Activated T-cell treated with anti-CD3 and anti-CD28 coated beads for 1 hour (primary cell): ENCODE measurements around the gene PPP1R7.
"Not testable (repeated sequence)": the region's sequence is repeated elsewhere in the genome, so short reads cannot be mapped to it uniquely, and the experiment has no call there.

ENCODE experiments used
- DNase-seq: peaks from one replicate; pipeline ENCODE4 v3.0.0-alpha.2; 2020; ENCODE audit warnings: low read depth

PPP1R7 gene

GRCh38 chr2:241197246-241197645 is 47.0 kb downstream of the PPP1R7 start:
- not testable (repeated sequence) for DNase-seq

- no peak for DNase-seq
Observed at GRCh38 chr2:241197947-241198346, 47.7 kb downstream of the PPP1R7 start.

GRCh38 chr2:241198381-241199279 is 48.4 kb downstream of the PPP1R7 start:
- DNase-seq: no peak

GRCh38 chr2:241199286-241199685 is 49.0 kb downstream of the PPP1R7 start:
- no peak for DNase-seq

- DNase-seq: no peak
Observed at GRCh38 chr2:241199897-241200821, 49.9 kb downstream of the PPP1R7 start.

- DNase-seq: no peak
Observed at GRCh38 chr2:241200822-241201395, 50.6 kb downstream of the PPP1R7 start.

GRCh38 chr2:241201445-241202267 is 51.4 kb downstream of the PPP1R7 start:
- no peak for DNase-seq

- DNase-seq: no peak
Observed at GRCh38 chr2:241202268-241202585, 52.0 kb downstream of the PPP1R7 start.

GRCh38 chr2:241202681-241203080 is 52.4 kb downstream of the PPP1R7 start:
- DNase-seq: no peak

GRCh38 chr2:241203218-241204009 is 53.1 kb downstream of the PPP1R7 start:
- no peak for DNase-seq

GRCh38 chr2:241204010-241204384 is 53.7 kb downstream of the PPP1R7 start:
- no peak for DNase-seq

GRCh38 chr2:241204490-241204889 is 54.2 kb downstream of the PPP1R7 start:
- DNase-seq: no peak

- no peak for DNase-seq
Observed at GRCh38 chr2:241205086-241205485, 54.8 kb downstream of the PPP1R7 start.

- DNase-seq: no peak
Observed at GRCh38 chr2:241207151-241207550, 56.9 kb downstream of the PPP1R7 start.

GRCh38 chr2:241207641-241208040 is 57.4 kb downstream of the PPP1R7 start:
- DNase-seq: no peak

GRCh38 chr2:241208058-241208457 is 57.8 kb downstream of the PPP1R7 start:
- no peak for DNase-seq

GRCh38 chr2:241209271-241209670 is 59.0 kb downstream of the PPP1R7 start:
- no peak for DNase-seq

GRCh38 chr2:241211276-241211675 is 61.0 kb downstream of the PPP1R7 start:
- DNase-seq: no peak

- DNase-seq: no peak
Observed at GRCh38 chr2:241213041-241213440, 62.8 kb downstream of the PPP1R7 start.

GRCh38 chr2:241213567-241213966 is 63.3 kb downstream of the PPP1R7 start:
- DNase-seq: no peak

- DNase-seq: no peak
Observed at GRCh38 chr2:241214209-241214608, 63.9 kb downstream of the PPP1R7 start.
